HG03064 (cell line): ENCODE results near the gene RABEPK.
"Not testable (repeated sequence)": the region's sequence is repeated elsewhere in the genome, so short reads cannot be mapped to it uniquely, and the experiment has no call there.

Source experiments
- ATAC-seq: cut with Tn5 transposase; IDR thresholded peaks from one replicate; pipeline ENCODE4 v1.9.1; 2021; ENCODE audit warnings: low read depth; ENCODE audit not compliant: unreplicated experiment

RABEPK gene

DNA sequence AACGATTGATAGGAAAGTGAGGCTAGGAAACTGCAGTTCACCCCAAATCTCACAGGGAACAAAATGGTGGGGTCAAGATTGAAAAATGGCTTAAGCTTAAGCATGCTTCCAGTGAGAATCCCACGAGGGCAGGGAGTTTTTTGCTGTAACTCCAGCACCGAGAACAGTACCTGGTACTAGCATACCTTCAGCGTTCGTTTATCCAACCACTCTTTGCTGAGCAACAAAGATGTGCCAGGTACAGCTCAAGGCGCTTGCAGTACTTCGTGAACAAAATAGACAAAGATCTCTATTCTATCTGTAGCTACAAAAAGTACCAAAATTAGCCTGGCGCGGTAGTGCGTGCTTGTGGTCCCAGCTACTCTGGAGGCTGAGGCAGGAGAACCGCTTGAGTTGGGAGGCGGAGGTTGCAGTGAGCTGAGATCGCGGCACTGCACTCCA, 10.0 kb upstream of the RABEPK start:
- ATAC-seq = no peak

DNA sequence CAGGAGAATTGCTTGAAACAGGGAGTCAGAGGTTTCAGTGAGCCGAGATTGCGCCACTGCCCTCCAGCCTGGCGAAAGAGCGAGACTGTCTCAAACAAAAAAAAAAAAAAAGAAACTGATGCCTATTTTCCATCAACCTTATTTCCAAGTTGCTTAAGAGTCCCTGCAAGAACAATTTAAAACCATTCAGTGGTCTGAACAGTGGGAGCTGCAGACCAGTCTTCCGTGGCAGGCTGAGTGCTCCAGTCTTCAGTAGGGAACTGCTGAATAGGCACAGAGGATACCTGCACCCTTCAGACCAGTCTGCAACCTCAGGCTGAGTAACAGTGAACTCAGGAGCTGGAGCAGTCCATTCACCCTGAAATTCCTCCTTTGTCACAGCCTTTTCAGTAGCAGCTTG, 5.9 kb upstream of the RABEPK start:
- ATAC-seq = not testable (repeated sequence)

DNA sequence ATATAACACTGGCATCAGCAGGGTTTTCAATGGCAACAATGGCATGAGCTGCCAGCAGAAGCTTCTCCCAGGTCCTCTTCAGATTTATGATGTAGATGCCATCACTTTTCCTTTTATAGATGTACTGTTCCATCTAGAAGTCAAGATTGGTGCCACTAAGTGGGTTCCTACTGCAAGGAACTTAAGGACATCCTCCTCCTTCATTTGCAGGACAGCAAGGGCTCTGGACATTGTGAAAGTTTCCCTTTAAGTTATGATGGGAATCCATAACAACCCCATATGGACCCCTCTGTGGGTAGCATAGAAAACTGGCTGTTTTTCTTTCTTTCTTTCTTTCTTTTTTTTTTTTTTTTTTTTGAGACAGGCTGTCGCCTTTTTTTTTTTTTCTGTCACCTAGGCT, 4.8 kb upstream of the RABEPK start:
- not testable (repeated sequence) for ATAC-seq

DNA sequence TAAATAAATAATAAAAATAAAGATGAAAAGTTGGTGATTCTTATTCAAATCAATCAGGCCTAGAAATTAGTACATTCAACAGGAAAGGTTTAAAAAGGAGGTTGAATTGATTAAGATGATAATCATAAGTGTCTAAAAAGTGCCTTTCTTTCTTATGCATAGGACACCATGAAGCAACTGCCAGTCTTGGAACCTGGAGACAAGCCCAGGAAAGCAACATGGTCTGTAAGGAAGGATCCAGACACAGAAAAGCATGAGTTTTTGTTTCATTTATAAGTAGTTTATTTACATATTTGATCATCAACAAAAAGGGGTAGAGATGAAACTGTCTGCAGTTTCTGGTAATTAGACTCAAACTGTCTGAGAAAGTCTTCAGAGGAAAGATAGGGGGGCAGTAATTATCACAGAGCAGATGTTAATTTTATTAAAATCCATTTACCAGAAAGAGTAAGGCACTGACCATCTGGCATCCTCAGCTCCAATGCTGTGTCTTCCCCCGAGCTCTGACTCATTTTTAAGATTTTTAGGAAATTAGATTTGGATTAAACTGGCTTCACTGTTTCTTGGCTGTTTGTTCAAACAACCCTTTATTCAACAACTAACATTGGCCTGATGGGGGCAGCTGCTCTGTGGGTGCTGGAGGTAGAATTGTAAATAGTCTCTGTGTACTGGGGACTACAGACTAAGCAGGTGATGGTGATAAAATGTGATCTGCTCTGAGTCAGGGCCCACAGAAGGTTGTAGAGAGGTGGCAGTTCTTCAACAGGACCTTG, 2.7 kb downstream of the RABEPK start:
- ATAC-seq = no peak

DNA sequence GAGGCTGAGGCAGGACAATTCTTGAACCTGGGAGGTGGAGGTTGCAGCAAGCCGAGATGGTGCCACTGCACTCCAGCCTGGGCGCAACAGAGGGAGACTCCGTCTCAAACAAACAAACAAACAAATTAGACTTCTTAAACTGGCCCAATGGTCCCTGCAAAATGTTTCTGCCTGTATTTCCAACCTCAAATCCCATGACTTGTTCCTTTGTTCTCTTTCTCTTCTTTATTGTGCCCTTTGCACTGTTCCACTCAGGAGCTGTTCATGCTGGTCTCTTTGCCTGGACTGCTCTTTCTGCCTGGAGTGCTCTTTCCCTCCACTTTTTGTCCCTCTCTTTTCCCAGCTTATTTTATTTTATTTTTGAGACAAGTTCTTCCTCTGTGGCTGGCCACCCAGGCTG, 4.1 kb downstream of the RABEPK start:
- ATAC-seq = no peak

DNA sequence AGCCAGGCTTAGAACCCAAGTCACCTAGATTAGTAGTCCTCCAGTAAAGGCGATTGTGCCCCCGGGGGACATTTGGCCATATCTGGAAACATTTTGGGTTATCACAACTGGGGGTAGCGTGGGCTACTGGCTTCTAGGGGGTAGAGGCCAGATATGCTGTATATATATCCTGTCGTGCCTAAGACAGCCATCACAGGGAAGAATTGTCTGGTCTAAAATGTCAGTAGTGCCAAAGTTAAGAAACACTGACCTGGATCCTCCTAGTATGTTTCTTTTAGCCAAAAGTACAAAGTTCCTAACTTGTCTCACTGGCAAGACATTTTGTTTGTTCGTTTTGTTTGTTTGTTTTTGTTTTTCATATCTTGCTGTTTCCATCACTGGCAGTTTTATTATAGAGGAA, 13.8 kb downstream of the RABEPK start:
- no peak for ATAC-seq

DNA sequence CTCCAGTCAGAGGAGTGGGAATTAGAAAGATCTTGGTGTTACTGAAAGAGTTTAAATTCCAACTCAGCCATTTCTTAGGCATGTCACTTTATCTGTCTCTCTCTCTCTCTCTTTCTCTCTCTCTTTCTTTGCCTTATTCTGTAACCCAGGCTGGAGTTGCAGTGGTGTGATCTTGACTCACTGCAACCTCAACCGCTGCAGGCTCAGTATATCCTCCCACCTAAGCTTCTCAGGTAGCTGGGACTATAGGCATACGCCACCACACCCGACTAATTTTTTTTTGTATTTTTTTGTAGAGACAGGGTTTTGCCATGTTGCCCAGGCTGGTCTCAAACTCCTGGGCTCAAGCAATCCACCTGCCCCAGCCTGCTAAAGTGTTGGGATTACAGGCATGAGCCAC, 18.3 kb downstream of the RABEPK start:
- no peak for ATAC-seq

DNA sequence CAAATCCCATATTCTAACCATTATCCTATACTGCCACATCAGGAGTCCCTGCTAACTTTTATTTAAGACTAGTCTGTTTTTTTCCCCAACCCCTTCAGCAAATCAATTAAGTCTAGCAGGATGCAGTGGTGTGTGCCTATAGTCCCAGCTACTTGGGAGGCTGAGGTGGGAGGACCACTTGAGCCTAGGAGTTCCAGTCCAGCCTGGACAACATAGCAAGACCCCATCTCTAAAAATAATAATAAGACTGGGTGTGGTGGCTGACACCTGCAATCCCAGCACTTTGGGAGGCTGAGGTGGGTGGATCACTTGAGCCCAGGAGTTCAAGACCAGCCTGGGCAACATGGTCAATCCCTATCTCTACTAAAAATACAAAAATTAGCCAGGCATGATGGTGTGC, 24.5 kb downstream of the RABEPK start:
- not testable (repeated sequence) for ATAC-seq

DNA sequence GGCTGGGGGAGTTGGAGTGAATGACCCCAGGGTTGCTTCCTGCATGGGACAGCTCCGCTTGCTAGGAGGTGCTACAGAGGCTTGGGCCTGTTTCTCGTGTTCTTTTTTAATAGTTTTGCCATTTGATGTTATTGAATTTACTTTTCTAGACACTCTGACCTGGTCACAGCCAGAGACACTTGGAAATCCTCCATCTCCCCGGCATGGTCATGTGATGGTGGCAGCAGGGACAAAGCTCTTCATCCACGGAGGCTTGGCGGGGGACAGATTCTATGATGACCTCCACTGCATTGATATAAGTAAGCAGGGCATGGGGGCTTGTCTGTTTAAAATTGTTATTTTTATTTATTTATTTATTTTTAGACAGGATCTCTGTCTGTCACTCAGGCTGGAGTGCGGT, 27.4 kb downstream of the RABEPK start:
- no peak for ATAC-seq

DNA sequence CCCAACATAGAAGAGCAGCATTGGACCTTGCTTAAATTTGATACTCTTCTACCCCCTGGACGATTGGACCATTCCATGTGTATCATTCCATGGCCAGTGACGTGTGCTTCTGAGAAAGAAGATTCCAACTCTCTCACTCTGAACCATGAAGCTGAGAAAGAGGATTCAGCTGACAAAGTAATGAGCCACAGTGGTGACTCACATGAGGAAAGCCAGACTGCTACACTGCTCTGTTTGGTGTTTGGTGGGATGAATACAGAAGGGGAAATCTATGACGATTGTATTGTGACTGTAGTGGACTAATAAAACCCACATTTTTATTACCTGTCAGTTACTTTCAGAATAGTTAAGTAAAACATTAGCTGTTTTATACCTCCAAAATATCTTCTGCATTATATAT, 33.3 kb downstream of the RABEPK start:
- ATAC-seq = no peak

DNA sequence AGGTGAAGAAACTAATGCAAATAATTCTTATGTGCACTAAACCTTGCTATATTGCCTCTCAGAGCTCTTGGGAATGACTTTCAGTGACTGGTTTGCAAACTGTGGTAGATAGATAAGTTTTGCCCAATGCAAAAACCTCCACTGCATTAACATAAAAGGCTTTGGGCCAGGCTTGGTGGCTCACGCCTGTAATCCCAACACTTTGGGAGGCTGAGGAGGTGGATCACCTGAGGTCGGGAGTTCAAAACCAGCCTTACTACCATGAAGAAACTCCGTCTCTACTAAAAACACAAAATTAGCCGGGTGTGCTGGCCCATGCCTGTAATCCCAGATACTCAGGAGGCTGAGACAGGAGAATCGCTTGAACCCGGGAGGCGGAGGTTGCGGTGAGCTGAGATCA, 33.8 kb downstream of the RABEPK start:
- not testable (repeated sequence) for ATAC-seq

DNA sequence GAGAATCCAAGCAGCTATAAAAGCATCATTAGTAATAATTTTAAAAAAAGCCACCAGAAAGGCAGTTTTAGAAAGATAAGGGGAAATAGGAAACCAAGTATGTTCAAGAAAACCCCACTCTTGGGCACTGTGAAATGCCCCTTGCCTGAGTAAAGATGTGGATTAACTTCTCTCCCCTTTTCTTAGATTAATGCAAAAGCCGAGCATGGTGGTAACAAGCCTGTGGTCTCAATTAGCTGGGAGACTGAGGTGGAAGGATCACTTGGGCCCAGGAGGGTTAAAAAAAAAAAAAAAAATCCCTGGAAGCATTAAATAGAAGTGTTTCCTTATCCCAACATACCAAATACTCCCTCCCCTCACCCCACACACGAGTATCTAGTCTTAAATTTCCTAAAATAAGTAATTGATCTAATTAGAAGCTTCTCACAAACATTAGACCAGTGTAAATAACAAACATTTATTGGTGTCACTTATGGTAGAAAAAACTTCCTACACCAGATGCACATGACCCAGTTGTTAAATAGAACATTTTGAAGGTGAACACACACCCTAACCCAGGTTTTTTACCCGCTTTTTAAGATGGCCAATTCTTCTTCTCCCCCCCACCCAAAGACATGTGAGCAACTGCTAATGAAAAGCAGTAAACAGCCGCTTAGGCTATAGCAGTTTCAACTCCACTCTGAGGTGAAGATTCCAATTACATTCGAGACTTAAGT, 35.6 kb downstream of the RABEPK start:
- ATAC-seq = no peak

DNA sequence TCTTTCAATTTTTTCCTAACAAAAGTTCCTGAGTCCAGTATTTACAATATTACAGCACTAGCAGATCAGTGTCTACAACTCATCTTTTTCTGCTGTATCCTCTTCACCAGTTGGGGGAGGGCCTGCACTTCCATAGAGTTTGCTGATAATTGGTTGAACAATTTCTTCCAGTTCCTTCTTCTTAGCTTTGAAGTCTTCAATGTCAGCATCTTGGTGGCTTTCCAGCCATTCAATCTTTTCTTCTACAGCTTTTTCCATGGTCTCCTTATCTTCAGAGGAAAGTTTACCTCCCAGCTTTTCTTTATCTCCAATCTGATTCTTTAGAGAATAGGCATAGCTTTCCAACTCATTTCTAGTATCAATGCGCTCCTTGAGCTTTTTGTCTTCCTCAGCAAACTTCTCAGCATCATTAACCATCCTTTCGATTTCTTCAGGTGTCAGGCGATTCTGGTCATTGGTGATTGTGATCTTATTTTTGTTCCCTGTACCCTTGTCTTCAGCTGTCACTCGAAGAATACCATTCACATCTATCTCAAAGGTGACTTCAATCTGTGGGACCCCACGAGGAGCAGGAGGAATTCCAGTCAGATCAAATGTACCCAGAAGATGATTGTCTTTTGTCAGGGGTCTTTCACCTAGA, 36.3 kb downstream of the RABEPK start:
- not testable (repeated sequence) for ATAC-seq

DNA sequence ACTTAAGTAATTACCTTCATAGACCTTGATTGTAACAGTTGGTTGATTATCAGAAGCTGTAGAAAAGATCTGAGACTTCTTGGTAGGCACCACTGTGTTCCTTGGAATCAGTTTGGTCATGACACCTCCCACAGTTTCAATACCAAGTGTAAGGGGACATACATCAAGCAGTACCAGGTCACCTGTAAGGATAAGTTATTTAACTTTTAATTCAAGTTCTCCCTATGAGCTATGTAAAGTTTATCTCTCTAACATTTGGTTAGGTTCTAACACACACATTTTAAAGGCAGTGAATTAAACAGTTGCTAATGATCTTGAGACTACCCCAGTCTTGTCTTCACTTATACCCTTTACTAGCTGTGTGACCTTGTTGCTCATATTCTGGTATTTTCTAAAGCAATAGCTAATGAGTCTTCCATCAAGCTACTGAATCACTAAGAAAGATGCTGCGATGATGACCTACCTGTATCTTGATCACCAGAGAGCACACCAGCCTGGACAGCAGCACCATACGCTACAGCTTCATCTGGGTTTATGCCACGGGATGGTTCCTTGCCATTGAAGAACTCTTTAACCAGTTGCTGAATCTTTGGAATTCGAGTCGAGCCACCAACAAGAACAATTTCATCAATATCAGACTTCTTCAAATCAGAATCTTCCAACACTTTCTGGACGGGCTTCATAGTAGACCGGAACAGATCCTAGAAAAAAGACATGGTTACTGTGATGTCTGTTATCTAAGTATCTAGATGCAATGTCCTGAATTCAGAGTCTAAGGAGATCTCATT, 38.0 kb downstream of the RABEPK start:
- no peak for ATAC-seq

DNA sequence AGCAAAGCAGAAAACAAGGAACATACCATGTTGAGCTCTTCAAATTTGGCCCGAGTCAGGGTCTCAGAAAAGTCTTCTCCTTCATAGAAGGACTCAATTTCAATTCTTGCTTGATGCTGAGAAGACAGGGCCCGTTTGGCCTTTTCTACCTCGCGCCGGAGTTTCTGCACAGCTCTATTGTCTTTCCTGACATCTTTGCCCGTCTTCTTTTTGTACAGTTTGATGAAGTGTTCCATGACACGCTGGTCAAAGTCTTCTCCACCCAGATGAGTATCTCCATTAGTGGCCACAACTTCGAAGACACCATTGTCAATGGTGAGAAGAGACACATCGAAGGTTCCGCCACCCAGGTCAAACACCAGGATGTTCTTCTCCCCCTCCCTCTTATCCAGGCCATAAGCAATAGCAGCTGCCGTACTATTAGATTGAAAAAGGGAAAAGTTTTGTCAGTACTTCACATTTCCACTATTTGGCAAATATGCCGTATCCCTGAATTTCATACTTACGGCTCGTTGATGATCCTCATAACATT, 38.6 kb downstream of the RABEPK start:
- no peak for ATAC-seq

DNA sequence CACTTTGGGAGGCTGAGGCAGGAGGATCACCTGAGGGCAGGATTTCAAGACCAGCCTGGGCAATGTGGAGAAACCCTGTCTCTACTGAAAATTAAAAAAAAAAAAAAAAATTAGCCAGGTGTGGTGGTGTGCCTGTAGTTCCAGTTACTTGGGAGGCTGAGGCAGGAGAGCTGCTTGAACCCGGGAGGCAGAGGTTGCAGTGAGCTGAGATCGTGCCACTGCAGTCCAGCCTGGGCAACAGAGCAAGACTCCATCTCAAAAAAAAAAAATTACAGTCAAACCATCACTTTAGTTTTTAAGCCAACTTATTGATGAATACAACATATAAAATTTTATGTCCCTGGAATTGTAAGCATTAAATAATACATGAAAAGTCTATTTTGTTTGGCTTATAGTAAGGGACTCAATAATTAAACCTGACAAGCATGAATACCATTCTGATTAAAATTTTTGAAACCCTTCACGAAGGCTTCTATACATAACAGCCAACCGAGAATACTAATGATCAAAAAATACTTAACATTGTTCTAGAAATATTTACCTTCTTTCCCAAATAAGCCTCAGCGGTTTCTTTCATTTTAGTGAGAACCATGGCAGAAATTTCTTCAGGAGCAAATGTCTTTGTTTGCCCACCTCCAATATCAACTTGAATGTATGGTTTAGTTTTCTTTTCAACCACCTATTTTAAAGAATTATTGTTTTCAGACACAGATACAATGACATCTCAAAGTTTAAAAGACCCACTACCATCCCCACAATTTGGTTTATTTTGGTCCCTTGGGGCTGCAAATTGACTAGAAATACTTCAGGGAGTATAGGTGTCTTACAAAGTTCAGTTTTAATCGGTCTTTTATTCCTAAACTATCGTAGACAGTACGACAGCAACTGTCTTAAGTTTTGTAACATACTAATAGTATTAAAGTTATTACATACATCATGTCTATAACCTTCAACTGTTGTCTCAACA, 39.6 kb downstream of the RABEPK start:
- no peak for ATAC-seq

DNA sequence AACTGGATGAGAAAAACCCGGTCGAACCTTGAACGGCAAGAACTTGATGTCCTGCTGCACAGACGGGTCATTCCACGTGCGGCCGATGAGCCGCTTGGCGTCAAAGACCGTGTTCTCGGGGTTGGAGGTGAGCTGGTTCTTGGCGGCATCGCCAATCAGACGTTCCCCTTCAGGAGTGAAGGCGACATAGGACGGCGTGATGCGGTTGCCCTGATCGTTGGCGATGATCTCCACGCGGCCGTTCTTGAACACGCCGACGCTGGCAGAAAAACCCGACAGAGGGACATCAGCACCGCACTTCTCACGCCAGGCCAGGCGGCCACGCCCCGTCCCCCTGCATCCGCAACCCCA, 40.3 kb downstream of the RABEPK start:
- ATAC-seq = peak; percentile 17

DNA sequence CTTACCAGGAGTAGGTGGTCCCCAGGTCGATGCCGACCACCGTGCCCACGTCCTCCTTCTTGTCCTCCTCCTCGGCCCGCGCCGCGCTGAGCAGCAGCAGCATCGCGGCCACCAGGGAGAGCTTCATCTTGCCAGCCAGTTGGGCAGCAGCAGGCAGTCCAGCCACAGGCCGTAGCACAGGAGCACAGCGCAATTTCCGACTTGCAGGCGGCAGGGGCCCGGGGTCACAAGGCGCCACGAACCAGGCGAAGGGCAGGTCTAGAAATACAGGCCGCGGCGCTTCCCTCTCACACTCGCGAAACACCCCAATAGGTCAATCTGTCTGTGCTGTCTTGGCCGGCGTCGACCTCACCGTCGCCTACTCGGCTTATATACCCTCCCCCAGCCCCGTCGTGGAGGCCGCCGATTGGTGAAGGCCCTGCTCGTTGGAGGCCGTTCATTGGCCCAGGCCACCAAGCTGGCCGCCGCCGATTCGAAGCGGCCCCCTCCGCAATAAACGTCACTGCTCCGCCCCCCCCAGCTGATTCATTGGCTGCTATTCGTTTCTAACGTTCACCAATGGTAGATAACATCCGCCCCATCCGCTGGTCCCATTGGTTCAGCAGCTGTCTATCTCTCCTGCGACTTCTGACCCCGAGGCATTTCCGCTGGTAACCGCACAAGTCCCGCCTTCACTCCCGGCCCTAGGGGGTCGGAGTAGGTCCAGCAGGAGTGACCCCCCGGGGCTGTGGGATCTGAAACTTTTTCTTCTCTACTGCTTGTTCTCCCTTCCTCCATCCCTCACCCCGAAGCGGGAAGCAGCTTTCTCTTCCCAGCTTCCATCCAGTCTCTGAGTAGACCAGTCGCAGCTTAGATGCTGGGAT, 40.9 kb downstream of the RABEPK start, which contains the start of gene HSPA5:
Gene HSPA5 (minus strand): TSS at position 344 of the 863 bp plus-strand sequence. CDS start 217 bp downstream, at position 127.
- peak; percentile 86 for ATAC-seq
